PC-9 (cell line): ENCODE results near the gene GDPD3. TPM values are rescaled to one million over a fixed set of nuclear protein-coding genes. Genes with fewer than 3 reads are reported as not detected.
A peak's percentile ranks its signal among the peaks of the same experiment; 100 is the strongest.

Experiments used
- BruUV-seq: library from RNA; stranded (reverse); fragments of 400-500 nt; replicated peaks from 2 replicates; lab custom pipeline; 2021; lab: Mats Ljungman, UMichigan
- CTCF ChIA-PET: fragments of 300-600 bp; sonication (Branson Sonifier 250); formaldehyde crosslinking; loops from one replicate; lab custom pipeline; 2022; ENCODE audit warnings: antibody characterized with exemption; lab: Charles Lee
- POLR2A ChIA-PET: fragments of 300-600 bp; sonication (Branson Sonifier 250); formaldehyde crosslinking; loops from one replicate; lab custom pipeline; 2022; ENCODE audit warnings: antibody characterized with exemption; ENCODE audit not compliant: unreplicated experiment; lab: Charles Lee
- DNase-seq, 2 experiments: peaks; one replicate each; pipeline versions ENCODE4 v3.0.0 to v3.0.0-alpha.2; 2015 to 2022; ENCODE audit warnings: mixed read lengths in 1 of 2
- H2AFZ ChIP-seq: fragments of 200-600 bp; sonication (generic); 2 replicates; pipeline ENCODE4 v1.8.1; 2017; ENCODE audit warnings: antibody characterized with exemption
- H3F3A ChIP-seq: fragments of 200-600 bp; sonication (generic); 2 replicates; pipeline ENCODE4 v1.8.1; 2017; ENCODE audit warnings: antibody characterized with exemption, mild to moderate bottlenecking, low read depth; ENCODE audit not compliant: insufficient read depth
- H3K27ac ChIP-seq: fragments of 200-600 bp; sonication (generic); 2 replicates; pipeline ENCODE4 v1.6.1; 2016; ENCODE audit warnings: mixed run types
- H3K27me3 ChIP-seq: fragments of 200-600 bp; sonication (generic); 2 replicates; pipeline ENCODE4 v1.6.1; 2016; ENCODE audit warnings: low read depth, mixed run types; ENCODE audit not compliant: insufficient read depth
- H3K36me3 ChIP-seq: fragments of 200-600 bp; sonication (generic); 2 replicates; pipeline ENCODE4 v1.6.1; 2016; ENCODE audit warnings: low read depth, mixed run types
- H3K4me1 ChIP-seq: fragments of 200-600 bp; sonication (generic); replicated peaks from 2 replicates; pipeline ENCODE4 v1.6.1; 2016; ENCODE audit warnings: mixed run types; ENCODE audit not compliant: insufficient read depth
- H3K4me2 ChIP-seq: fragments of 200-600 bp; sonication (generic); 2 replicates; pipeline ENCODE4 v1.6.1; 2017; ENCODE audit warnings: mixed run types
- H3K4me3 ChIP-seq: fragments of 200-600 bp; sonication (generic); 2 replicates; pipeline ENCODE4 v1.6.1; 2016; ENCODE audit warnings: mixed run types
- H3K79me2 ChIP-seq: fragments of 200-600 bp; sonication (generic); 2 replicates; pipeline ENCODE4 v1.6.1; 2017; ENCODE audit warnings: low read depth, mixed run types
- H3K9me2 ChIP-seq: fragments of 200-600 bp; sonication (generic); 2 replicates; pipeline ENCODE4 v1.8.1; 2017; ENCODE audit warnings: mild to moderate bottlenecking; ENCODE audit not compliant: insufficient read depth
- H3K9me3 ChIP-seq: fragments of 200-600 bp; sonication (generic); 2 replicates; pipeline ENCODE4 v1.8.1; 2016; ENCODE audit warnings: low read depth; ENCODE audit not compliant: insufficient read depth
- H4K20me1 ChIP-seq: fragments of 200-600 bp; sonication (generic); 2 replicates; pipeline ENCODE4 v1.8.1; 2017; ENCODE audit not compliant: insufficient read depth
- CTCF ChIP-seq: fragments of 200-600 bp; sonication (generic); conservative IDR thresholded peaks from 2 replicates; pipeline ENCODE4 v1.6.1; 2017; ENCODE audit warnings: mixed run types, antibody characterized with exemption, mild to moderate bottlenecking, moderate library complexity
- EZH2 ChIP-seq: fragments of 200-600 bp; sonication (generic); IDR thresholded peaks from 2 replicates; pipeline ENCODE4 v1.8.0; 2017; ENCODE audit warnings: antibody characterized with exemption, low read depth
- intact Hi-C: fragments of 100-400 bp; cut with micrococcal nuclease; formaldehyde crosslinking; loops from one replicate; pipeline ENCODE4 v1.10.0; 2022; ENCODE audit not compliant: unreplicated experiment
- total RNA-seq: library from RNA; stranded (reverse); gene quantifications from 2 replicates; pipeline ENCODE4 v1.2.3, GENCODE V29; 2021

Gene GDPD3
- total RNA-seq, 1 experiment from 2014 or later = 27.5 TPM

DNA sequence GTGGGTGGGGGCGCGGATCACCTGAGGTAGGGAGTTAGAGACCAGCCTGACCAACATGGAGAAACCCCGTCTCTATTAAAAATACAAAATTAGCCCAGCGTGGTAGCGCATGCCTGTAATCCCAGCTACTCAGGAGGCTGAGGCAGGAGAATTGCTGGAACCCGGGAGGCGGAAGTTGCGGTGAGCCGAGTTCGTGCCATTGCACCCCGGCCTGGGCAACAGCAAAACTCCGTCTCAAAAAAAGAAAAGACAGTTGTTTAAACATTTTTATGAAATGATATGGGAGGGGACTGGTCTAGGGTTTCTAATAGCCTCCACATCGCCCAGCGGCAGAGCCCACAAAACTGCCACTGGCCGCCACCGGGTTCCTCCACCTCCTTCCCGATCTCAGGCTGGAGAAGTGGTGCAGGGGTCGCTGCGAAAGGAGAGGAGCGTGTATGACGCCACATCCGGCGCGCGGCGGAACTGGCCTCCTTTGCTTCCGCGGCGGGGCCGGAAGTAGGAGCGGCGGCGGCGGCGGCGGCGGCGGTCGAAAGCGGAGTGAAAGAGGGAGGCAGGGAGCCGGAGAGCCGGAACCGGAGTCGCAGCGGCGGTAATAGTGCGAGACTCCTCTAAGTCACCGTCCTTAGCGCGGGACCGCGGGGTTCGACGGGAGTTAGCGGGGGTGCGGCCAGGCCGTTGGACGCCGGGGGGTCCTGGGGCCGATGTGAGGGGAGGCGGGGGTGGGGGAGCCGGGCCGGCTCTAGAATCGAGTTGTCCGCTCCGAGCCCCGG lies 37.6 kb downstream of the GDPD3 start, which contains the start of gene PPP4C:
Gene PPP4C (plus strand): TSS at position 492 of the 773 bp plus-strand sequence. CDS start 384 bp downstream, outside the sequence.
- peaks cover 45% of the 10 kb centered on the region for H4K20me1 ChIP-seq
- TSS peak; percentile 95 for BruUV-seq
- intact Hi-C loops = no loop called here
- peak within 1 kb of the TSS; percentile 87 for H3K4me3 ChIP-seq
- H3K36me3 ChIP-seq = peaks cover 43% of the 10 kb centered on the region
- H3K9me3 ChIP-seq = no peaks in the 10 kb centered on the region
- no peaks in the 10 kb centered on the region for H3K27me3 ChIP-seq
- H3K4me2 ChIP-seq = peak within 1 kb of the TSS; percentile 93
- ChIA-PET POLR2A (interaction anchor here (0.6 to 0.9 kb wide), 5 partner anchors 14 to 483 kb away, joined by 3 to 6 read pairs (median 4); no protein-coding TSS in a partner anchor), CTCF (interaction anchor here (1.1 kb wide), 1 partner anchor 16 kb away, joined by 3 read pairs; the partner anchor contains the start of gene TBX6)
- H3K79me2 ChIP-seq = peaks cover 55% of the 10 kb centered on the region
- peak; percentile 84 to 94 for DNase-seq
- H3K4me1 ChIP-seq = peaks cover 23% of the 10 kb centered on the region
- TF ChIP-seq EZH2 (no peak), CTCF (no peak)
- H3K27ac ChIP-seq = peak within 1 kb of the TSS; percentile 79
- H3K9me2 ChIP-seq = no peaks in the 10 kb centered on the region
- H2AFZ ChIP-seq = peak within 1 kb of the TSS; percentile 69
- peaks cover 60% of the 10 kb centered on the region for H3F3A ChIP-seq

DNA sequence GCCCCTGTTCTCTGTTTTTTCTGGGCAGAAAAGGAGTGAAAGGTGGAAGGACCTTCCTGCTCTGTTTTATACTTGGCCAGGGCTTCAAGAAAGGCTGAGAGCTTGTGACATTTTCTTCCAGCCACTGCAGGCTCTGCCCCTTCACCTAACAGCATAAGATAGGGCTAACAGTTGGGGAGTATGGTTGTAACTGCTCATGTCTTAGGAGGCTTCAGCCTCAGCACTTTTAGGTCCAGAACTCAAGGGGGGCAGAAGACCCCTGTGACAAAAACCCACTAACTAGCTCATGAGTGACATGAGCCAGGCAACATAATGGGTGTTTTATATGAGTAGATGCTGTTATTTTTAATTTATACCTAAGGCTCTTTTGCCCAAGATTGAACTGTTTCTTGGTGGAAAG lies 42.8 kb downstream of the GDPD3 start:
- BruUV-seq = no TSS peak
- Histone ChIP-seq H2AFZ (no peak overlapping the region), H3K27me3 (no peaks in the 10 kb centered on the region), H3K27ac (peak overlapping the region; percentile 22), H3K36me3 (peaks cover 51% of the 10 kb centered on the region), H3K4me2 (no peak overlapping the region), H3K9me3 (no peaks in the 10 kb centered on the region), H3K79me2 (peaks cover 60% of the 10 kb centered on the region), H3K9me2 (no peaks in the 10 kb centered on the region), H4K20me1 (peaks cover 60% of the 10 kb centered on the region), H3K4me1 (peaks cover 26% of the 10 kb centered on the region), H3K4me3 (no peak overlapping the region), H3F3A (peaks cover 91% of the 10 kb centered on the region)
- intact Hi-C loops = no loop called here
- POLR2A ChIA-PET = interaction anchor here (0.6 kb wide), 1 partner anchor 22 kb away, joined by 4 read pairs; no protein-coding TSS in a partner anchor
- no peak for TF ChIP-seq EZH2
- TF ChIP-seq CTCF = no peak
- DNase-seq = no peak
- CTCF ChIA-PET = no interaction called here

DNA sequence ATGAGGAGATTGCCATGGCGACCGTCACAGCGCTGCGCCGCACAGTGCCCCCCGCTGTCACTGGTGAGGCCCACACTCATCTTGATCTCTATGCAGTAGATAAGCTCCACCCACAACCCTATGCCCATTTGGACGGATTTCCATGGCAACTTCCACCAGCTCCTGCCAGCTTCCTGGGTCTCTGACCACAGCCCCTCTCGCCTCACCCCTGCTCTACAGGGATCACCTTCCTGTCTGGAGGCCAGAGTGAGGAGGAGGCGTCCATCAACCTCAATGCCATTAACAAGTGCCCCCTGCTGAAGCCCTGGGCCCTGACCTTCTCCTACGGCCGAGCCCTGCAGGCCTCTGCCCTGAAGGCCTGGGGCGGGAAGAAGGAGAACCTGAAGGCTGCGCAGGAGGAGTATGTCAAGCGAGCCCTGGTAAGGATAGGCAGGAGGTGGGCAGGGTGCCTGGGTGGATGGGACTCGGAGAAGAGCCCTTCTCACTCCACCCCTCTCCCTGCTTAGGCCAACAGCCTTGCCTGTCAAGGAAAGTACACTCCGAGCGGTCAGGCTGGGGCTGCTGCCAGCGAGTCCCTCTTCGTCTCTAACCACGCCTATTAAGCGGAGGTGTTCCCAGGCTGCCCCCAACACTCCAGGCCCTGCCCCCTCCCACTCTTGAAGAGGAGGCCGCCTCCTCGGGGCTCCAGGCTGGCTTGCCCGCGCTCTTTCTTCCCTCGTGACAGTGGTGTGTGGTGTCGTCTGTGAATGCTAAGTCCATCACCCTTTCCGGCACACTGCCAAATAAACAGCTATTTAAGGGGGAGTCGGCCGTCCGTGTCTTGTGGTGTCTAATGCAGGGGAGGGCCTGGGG lies 43.5 kb downstream of the GDPD3 start:
- no peaks in the 10 kb centered on the region for H3K27me3 ChIP-seq
- peaks cover 51% of the 10 kb centered on the region for H3K36me3 ChIP-seq
- POLR2A ChIA-PET = interaction anchor here (0.6 kb wide), 1 partner anchor 10 kb away, joined by 5 read pairs; no protein-coding TSS in a partner anchor
- intact Hi-C loops = loop anchor here (5.0 kb wide), 1 partner anchor 587 kb away; the partner anchor contains the start of gene FBRS
- TF ChIP-seq CTCF (no peak), EZH2 (no peak)
- H3K4me1 ChIP-seq = peaks cover 22% of the 10 kb centered on the region
- H2AFZ ChIP-seq = no peak overlapping the region
- no peak overlapping the region for H3K4me2 ChIP-seq
- CTCF ChIA-PET = no interaction called here
- H4K20me1 ChIP-seq = peaks cover 60% of the 10 kb centered on the region
- no peak overlapping the region; the same call in 1 of the 2 replicates for H3K27ac ChIP-seq
- no peaks in the 10 kb centered on the region for H3K9me2 ChIP-seq
- H3K79me2 ChIP-seq = peaks cover 56% of the 10 kb centered on the region
- no TSS peak for BruUV-seq
- peaks cover 89% of the 10 kb centered on the region for H3F3A ChIP-seq
- H3K9me3 ChIP-seq = no peaks in the 10 kb centered on the region
- DNase-seq = no peak
- no peak overlapping the region for H3K4me3 ChIP-seq
